Measurements from ENCODE around the gene AQP6. TPM values are rescaled to one million over a fixed set of nuclear protein-coding genes. Genes with fewer than 3 reads are reported as not detected.
"Not testable (repeated sequence)": the region's sequence is repeated elsewhere in the genome, so short reads cannot be mapped to it uniquely, and the experiment has no call there.

AQP6 gene
- total RNA-seq, 1 donor from 2014 or later, result 0.27 TPM

DNA sequence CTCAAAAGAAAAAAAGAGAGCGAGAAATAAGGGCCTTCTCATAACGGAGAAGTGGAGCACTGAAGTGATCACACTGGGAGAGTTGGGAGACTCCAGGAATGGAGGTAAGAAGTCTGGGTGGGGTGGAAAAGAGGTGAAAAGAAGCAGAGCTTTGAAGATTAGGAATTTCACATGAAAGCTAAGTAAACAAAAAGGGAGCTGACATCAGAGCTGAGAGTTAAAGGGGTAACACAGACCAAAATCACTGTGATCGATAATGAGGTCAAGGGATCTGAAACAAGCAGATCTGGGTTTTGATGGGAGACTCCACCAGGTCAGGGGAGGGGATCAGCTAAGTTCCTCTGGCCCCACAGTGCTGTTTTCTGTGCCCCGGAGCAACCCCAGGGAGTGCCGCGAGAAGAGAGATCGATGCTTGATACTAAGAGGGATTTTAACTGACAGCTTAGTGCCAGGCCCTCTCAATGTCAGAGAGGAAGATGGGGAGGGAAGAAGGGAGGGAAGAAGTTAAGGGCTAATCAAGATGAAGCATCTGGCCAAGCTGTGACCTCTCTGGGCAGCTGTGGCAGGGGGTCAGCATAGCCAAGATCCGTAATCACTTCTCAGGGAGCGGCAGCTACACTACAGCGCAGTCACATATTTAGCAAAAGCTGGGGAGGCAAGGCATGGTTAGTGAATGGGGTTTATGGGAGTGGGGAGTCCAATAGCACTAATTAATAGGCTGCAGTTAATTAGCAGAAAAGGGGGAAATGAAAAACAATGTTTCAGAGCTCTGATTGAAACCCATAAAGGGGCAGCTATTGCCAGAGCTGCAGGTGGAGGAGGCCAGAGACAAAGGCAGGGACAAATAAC is 8.0 kb downstream of the AQP6 start:
- ATAC-seq, result no peak
- intact Hi-C loops (cut with DNase I), result no loop called here
- no peak for DNase-seq (ENCODE audit: low spot score)

DNA sequence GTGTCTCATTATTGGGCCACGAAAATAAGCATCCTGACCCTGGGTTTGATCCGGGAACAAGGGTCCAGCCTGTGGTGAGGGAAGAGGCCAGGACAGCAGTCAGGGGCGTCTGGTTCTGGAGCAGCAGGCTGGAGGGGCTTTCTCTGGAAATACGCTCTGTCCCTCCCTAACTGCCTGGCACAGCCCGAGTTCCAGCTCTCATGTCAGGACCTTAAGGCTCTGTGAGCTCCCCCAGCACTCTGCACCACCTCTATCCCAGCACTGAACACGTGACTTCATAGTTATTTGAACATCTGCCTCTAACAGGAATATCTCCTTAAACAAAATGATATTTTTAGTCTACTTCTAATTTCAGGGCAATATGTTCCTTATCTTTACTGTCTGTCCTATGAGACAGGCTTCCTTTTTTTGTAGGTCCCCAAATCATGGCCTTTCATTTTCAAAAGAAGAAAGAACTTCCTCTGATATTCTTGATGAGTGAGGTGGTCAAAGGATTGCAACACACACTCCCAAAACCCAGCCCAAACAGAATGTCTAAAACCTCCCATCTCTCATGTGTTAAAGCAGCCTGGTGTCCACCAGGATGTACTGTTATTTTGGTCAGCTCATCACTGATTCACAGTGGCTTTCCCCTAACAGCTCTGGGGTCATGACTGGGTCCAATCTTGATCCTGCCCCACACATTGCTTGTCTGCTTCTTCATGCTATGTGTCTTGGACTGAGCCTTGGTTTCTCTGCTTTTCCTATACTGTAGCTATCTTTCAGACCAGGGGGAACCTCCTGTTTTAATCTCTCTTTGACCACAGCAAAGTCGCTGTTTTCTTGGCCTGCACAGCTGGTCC is 9.7 kb downstream of the AQP6 start:
- DNase-seq (ENCODE audit: low spot score) (no peak), ATAC-seq (peak; percentile 51)
- intact Hi-C loops (cut with DNase I), result no loop called here

DNA sequence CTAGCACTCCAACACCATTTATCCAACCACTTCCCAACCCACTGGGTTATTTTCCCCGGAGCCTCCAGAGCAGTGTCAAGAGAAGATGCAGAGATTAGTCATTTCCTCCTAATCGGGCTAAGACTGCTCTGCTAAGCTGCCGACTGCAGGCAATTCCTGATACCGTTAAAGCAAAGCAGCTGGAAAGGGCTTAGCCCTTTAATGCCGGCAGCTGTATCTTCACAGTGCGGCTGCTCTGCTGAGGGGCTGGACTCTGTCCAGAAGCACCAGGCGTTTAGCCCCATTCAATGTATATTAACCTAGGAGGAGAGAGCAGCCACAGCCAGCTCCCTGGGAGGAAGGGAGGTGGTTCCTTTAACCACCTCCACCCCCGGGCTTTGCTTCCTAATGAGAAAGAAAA is 11.1 kb downstream of the AQP6 start:
- DNase-seq (ENCODE audit: low spot score) (no peak), ATAC-seq (peak; percentile 46)
- intact Hi-C loops (cut with DNase I), result no loop called here

DNA sequence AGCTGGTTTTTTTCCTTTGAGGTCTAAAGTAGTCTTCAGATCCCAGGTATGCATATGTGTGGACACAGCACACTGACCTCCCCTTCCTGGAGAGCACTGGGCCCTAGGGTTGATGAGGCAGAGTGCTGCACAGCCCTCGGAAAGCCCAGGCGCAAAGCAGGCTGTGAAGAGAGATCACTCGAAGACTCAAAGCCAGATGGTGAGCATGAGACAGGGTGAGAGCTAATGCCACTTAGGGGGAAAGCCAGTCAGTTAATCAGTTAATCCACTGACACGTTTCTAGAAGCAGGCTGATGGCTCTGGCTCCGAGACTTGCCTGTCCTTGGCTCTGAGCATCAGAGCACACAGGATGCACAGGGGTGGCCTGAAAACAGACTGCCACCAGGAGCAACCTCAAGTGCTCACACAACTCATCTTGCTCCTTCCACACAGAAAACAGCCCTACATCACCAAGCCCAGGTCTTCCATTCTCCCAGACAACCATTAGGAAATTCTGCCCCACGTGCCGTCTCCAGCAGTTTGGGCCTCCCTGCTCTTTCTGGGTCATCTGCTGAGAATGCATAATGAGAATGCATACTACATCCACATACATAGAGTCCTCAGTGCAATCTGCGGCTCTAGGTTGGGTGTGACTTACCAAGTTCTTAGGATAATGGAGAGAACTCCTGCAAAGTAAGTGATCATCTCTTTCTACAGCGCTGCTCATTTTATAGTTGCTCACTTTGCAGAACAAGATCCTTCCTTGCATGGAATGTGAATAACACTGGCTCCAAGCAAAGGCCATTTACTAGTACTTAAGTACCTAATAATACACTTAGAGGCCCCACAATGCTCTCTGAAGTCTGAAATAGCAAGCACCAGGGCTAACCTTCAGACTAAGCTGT is 12.0 kb downstream of the AQP6 start:
- no peak for DNase-seq (ENCODE audit: low spot score)
- intact Hi-C loops (cut with DNase I), result no loop called here
- no peak for ATAC-seq

DNA sequence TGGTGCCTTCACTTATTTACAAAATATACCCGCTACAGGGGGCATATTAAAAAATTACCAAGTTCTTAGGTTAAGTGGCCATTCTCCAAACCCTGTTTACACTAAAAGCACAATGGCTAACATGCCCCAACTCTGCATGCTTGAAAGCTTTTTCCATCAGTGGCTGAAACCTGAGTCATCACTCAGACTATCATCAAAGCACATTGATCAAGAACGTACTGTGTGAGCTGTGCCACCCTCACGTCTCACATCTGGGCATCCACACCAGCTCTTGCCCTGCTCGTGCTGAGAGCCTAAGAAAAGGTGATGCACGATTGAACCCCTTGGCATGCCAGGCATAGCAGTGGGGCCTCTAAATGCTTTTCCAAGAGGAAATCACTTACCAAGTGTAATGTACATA is 13.2 kb downstream of the AQP6 start:
- ATAC-seq (no peak), DNase-seq (ENCODE audit: low spot score) (no peak)
- intact Hi-C loops (cut with DNase I), result no loop called here

DNA sequence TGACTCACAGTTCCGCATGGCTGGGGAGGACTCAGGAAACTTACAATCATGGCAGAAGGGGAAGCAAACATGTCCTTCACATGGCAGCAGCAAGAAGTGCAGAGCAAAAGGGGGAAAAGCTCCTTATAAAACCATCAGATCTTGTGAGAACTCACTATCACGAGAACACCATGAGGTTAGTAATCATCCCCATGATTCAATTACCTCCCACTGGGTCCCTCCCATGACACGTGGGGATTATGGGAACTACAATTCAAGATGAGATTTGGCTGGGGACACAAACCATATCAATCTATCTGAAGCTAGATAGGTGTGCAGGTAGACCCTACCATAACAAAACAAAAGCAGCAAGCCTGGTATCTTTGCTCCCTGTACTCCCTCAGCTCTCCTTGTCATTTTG is 13.7 kb downstream of the AQP6 start:
- intact Hi-C loops (cut with DNase I); DNase-seq (ENCODE audit: low spot score); ATAC-seq: not testable (repeated sequence)

DNA sequence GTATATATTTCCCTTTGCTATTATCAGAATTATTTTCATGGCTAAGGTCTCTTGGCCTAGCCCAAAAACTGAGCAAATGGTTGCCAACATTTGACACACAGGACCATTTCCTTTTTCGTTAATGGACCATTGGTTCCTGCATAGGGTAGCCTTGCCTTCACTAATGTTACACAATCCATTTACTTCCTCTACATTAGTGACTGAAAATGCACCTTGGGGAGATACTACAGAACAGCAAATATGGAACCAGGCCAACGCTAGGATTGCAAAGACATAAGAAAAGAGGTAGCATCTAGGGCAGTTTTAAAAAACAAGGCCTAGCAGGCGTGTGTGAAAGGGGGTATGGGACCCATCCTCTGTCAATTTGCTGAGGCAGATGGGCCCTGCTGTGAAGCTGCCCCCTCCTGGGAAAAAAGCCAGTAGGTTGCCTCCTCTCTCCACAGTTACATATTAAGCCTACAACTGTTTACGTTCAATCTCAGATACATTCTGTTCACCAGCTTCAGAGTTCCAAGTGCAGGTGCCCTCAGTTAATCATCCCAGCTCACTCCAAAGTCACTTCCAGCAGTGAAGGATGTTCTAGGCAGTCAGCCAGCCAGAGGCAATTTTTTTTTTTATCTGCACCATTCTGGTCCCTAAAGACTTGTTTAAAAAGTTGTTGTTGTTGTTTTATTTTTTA is 15.0 kb downstream of the AQP6 start:
- ATAC-seq (no peak), DNase-seq (ENCODE audit: low spot score) (no peak)
- intact Hi-C loops (cut with DNase I), result no loop called here

DNA sequence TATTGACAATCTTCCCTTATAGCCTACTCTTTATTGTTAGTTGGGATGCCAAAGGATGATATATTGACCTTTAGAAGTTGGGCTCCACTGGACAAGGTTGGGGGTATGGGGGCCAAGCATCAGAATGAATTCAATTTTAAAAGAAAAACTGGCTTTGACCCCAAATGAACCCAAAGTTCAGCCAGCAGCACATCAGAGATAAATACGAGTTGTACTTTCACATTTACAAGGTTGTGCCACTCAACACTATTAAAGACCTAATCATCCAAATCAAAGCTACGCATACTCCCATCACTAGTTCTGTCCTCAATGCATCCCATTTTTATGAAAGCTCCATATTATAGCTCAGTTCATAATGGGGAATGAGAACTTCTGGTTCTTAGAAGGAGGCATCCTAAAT is 16.7 kb downstream of the AQP6 start:
- intact Hi-C loops (cut with DNase I); DNase-seq (ENCODE audit: low spot score); ATAC-seq: not testable (repeated sequence)

DNA sequence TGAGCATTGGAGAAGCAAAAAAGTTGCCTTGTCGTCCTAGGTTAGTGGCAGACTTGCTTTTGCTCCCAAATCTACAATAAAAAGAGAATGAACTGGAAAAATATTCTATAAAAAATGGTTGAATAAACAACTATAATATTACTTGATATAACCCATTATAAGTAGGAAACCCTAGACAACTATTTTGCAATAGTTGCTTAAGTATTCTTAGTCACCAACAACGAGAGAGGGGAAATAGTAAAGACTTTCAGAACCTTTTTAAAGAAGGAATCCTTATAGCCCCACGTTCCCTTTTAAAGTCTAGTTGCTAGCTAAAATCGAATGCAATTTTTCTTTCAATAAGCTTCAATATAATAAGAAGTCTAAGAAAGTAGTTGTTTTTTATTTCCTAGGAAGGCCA is 17.5 kb downstream of the AQP6 start:
- DNase-seq (ENCODE audit: low spot score) (no peak), ATAC-seq (no peak)
- intact Hi-C loops (cut with DNase I), result no loop called here

DNA sequence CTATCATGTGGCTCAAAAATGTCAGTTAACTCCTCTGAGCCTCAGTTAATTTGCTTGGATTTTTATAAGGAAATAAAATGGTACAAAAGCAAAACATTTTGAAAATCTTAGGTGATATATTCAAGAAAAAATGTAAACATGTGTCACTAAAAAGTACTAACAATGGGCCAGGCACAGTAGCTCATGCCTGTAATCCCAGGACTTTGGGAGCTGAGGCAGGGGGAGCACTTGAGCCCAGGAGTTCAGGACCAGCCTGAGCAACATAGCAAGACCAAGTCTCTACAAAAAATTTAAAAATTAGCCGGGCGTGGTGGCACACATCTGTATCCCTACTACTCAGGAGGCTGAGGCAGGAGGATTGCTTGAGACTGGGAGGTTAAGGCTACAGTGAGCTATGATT is 25.7 kb downstream of the AQP6 start:
- DNase-seq (ENCODE audit: low spot score) (no peak), ATAC-seq (no peak)
- intact Hi-C loops (cut with DNase I), result no loop called here

DNA sequence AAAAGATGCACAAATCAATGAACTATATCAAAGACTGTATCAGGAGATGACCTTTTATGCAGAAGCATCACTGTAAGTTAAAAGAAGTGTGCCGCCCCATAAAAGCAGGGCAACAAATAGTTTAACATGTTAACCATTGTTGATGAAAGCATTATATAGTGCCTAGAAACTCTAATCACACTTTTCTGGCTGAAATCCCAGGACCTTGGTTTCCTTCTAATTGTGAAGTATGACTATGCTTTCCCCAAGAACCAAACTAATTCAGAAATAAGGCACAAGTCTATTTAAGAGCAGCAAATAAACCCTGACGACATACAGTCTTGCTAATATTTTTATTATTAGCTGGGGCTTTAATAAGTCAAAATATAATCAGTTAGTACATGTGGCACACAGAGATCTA is 30.8 kb downstream of the AQP6 start:
- no peak for ATAC-seq
- intact Hi-C loops (cut with DNase I), result no loop called here
- DNase-seq (ENCODE audit: low spot score), result no peak

DNA sequence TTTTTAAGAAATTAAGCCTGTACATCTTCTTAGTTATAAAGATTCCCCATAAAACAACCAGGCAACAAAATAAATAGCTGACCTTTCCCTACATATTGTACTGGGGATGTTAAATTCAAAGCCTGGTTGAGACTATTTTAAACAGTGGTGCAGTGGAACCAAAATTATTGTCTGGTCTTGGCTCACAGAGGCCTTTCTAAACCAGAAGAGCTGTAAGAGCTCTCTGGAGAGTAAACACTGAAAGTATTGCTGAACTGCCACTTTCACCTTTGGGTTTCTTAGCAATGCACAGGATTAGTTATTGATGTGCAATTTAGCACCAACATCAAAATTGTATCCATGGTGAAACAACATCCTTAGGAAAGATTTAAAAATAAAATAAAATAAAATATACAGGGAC is 31.9 kb downstream of the AQP6 start:
- intact Hi-C loops (cut with DNase I), result no loop called here
- DNase-seq (ENCODE audit: low spot score), result no peak
- no peak for ATAC-seq

DNA sequence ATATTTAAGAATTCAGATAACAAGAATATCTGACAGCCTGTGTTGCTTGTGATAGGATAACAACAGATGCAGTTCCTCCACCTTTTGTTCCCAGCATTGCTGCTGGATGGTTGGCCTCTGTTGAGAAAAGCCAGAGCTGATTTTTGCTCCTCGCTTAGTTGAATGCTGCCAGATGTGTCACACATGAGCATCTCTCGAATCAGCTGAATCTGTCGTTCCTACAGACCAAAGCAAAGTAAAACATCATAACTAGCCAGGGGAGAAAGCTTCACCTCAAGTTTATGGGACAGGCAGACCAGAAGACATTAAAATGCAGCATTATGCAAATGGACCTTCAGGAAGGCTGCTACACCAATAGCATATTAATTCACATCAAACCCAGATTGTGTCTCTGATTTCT is 32.4 kb downstream of the AQP6 start:
- no peak for ATAC-seq
- intact Hi-C loops (cut with DNase I), result no loop called here
- DNase-seq (ENCODE audit: low spot score), result no peak

DNA sequence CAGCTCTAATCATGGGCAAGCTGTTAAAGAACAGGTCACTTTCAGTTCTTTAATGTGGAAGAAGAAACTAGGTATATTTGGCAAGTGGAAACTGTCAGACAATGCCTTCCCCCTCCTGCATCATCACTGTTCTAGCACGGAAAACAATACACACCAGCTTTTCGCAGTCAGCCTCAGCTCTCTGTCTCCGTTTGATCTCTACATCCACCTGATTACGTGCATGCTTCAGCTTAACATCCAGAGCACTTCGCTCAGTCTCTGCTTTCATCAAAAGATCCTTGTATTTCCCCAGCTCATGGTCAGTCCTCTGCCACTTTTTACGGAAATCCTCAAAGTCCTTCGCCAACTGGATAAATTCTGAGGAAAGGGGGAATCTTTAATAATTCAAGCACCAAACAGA is 33.5 kb downstream of the AQP6 start:
- no peak for DNase-seq (ENCODE audit: low spot score)
- intact Hi-C loops (cut with DNase I), result no loop called here
- no peak for ATAC-seq

DNA sequence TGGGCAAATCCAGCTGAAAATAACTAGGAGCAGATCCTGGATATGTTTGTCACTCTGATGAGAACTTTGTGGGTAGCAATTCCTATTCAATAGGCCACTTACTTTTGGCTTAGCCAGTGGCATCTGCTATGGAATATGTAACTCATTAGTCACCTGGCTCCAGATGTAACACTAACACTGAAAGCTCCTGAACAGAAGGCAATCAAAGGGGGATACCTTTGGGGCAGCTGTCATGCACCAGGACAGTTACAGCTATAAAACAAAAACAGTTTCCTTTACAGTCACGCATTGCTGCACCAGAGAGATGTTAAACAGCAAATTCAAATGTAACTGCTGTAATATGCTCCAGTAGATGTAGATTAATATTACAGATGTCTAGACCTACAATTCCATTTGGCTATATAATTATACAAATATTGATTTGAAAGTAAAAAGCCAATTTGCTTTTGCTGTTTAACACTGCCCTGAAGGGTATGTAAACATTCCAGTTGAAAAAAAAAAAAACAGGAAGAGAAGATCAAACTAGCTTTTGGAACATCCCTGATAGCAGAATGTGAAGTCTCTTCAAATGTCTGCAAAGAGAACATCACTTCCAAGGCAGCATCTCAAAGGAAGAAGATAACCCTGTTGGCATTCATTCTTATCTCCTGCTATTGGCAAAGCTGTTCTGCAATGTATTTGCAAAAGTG is 34.2 kb downstream of the AQP6 start:
- no peak for DNase-seq (ENCODE audit: low spot score)
- intact Hi-C loops (cut with DNase I), result no loop called here
- no peak for ATAC-seq

DNA sequence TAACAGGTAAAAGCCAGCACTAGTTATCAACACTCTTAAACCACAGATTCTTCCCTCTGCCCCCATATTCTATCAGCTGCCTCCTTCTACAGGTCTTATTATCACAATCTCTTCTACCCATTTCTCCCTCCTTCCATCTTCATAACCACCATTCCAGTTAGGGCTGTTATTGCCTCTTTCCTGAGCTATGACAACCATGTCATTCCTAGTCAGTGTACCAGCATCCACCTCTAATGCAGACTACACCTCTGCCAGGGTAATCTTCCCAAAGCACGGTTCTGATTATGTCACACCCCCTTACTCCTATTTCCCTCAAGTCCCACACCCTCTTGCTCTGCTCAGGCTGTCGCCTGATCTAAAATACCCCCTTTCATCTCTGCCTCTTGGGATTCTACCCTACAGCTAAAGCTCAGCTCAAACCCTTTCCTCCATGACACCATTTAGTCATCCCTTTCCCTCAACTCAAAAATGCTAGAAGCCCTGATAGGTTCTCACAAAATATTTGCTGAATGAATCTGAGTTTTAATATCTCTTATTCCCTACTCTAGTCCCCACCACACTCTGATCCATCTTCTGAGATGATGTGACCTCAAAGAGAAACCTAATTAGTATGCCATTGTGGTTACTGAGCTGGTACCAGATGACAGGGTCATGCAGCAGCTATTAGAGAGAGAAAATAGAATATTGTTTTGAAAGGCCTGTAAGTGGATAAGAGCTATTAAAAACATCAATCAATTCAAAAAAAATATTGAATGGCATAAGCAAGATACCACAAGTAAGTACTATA is 40.8 kb downstream of the AQP6 start:
- intact Hi-C loops (cut with DNase I), result no loop called here
- DNase-seq (ENCODE audit: low spot score), result no peak
- ATAC-seq, result no peak

DNA sequence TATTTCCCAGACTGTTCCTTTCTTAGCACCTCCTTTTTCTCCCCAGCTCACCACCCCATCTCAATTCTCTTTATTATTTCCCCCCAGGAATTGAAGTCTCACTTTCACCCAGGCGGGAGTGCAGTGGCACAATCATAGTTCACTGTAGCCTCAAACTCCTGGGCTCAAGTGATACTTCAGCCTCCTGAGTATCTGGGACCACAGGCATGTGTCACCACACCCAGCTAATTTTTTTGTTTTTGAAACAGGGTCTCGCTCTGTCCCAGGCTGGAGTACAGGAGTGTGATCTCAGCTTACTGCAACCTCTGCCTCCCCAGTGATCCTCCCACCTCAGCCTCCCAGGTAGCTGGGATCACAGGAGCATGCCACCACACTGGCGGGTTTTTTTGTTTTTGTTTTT is 41.6 kb downstream of the AQP6 start:
- ATAC-seq (no peak), DNase-seq (ENCODE audit: low spot score) (no peak)
- intact Hi-C loops (cut with DNase I), result no loop called here
